K562 (cell line): ENCODE measurements around the gene SIX3. TPM values are rescaled to one million over a fixed set of nuclear protein-coding genes. Genes with fewer than 3 reads are reported as not detected.
A peak's percentile ranks its signal among the peaks of the same experiment; 100 is the strongest.

Experiments used
- ATAC-seq: fragments of 200-7000 bp; cut with Tn5 transposase; 3 replicates; pipeline ENCODE4 v1.9.1; 2020; ENCODE audit warnings: moderate library complexity
- BruUV-seq: library from RNA; stranded (reverse); fragments of 400-500 nt; replicated peaks from 2 replicates; lab custom pipeline; 2021; lab: Mats Ljungman, UMichigan
- CTCF ChIA-PET: fragments of 300-600 bp; formaldehyde crosslinking; extraction: SDS; loops from one replicate; lab custom pipeline; 2021; ENCODE audit warnings: low intra/inter-chr PET ratio; lab: Yijun Ruan, JAX
- POLR2A ChIA-PET: fragments of 300-600, 350-650 bp; sonication (Branson Sonifier 250); formaldehyde crosslinking; extraction: SDS; loops from one replicate; lab custom pipeline; 2021; ENCODE audit warnings: antibody characterized with exemption, inconsistent platforms; lab: Yijun Ruan, JAX
- DNase-seq, 4 experiments: peaks; one replicate each; pipeline versions ENCODE4 v3.0.0 to v3.0.0-alpha.2; 2011 to 2018; ENCODE audit warnings: low spot score in 3 of 4, mixed read lengths in 3 of 4; ENCODE audit errors: extremely low read depth in 1 of 4
- FAIRE-seq: peaks from 2 replicates; lab custom pipeline; 2011; peaks lifted over from hg19 to GRCh38; lab: Jason Lieb, UNC
- H2AFZ ChIP-seq: 2 replicates; pipeline ENCODE4 v1.6.0; 2011; ENCODE audit warnings: low read depth, low read length, control low read depth, inconsistent platforms
- H3K27ac ChIP-seq: fragments of 200-600 bp; 3 replicates; pipeline ENCODE4 v1.8.0; 2011; ENCODE audit warnings: low read depth, mild to moderate bottlenecking, control low read depth, inconsistent platforms, low read length, moderate library complexity, mixed read lengths; ENCODE audit errors: extremely low read depth
- H3K27me3 ChIP-seq, 2 experiments: fragments of 300-600 bp in 1 of 2; 2 replicates in 1 of 2; 3 replicates in 1 of 2; pipeline versions ENCODE4 v1.6.0 to v1.8.0; 2011; ENCODE audit warnings: inconsistent platforms in 2 of 2, low read length in 2 of 2, mild to moderate bottlenecking in 1 of 2, mixed read lengths in 1 of 2, moderate library complexity in 1 of 2; ENCODE audit not compliant: control insufficient read depth in 2 of 2, insufficient read depth in 2 of 2
- H3K36me3 ChIP-seq: fragments of 300-600 bp; 3 replicates; pipeline ENCODE4 v1.8.0; 2011; ENCODE audit warnings: mild to moderate bottlenecking, low read length, inconsistent platforms; ENCODE audit not compliant: control insufficient read depth, insufficient read depth
- H3K4me1 ChIP-seq, 2 experiments: fragments of 200-600 bp in 1 of 2; replicated peaks in 1 of 2; 2 replicates in 1 of 2; 3 replicates in 1 of 2; pipeline versions ENCODE4 v1.5.1 to v1.8.0; 2011; ENCODE audit warnings: inconsistent platforms in 2 of 2, low read length in 2 of 2, mild to moderate bottlenecking in 1 of 2, mixed read lengths in 1 of 2, moderate library complexity in 1 of 2; ENCODE audit not compliant: control insufficient read depth in 2 of 2, insufficient read depth in 2 of 2
- H3K4me2 ChIP-seq: 2 replicates; pipeline ENCODE4 v1.6.1; 2011; ENCODE audit warnings: low read length, control low read depth, inconsistent platforms, mixed read lengths; ENCODE audit not compliant: insufficient read depth
- H3K4me3 ChIP-seq: fragments of 200-600 bp; sonication (generic), shearing (Covaris generic); 2 replicates; pipeline ENCODE4 v1.5.1; 2016; ENCODE audit warnings: control low read depth, inconsistent platforms
- H3K79me2 ChIP-seq: fragments of 200-600 bp; 3 replicates; pipeline ENCODE4 v1.8.0; 2011; ENCODE audit warnings: low read length, inconsistent platforms; ENCODE audit not compliant: control insufficient read depth, insufficient read depth
- H3K9ac ChIP-seq, 2 experiments: 2 replicates each; pipeline versions ENCODE4 v1.6.0 to v1.6.1; 2011; ENCODE audit warnings: low read depth in 2 of 2, low read length in 2 of 2, control low read depth in 1 of 2, inconsistent platforms in 1 of 2, mild to moderate bottlenecking in 1 of 2, mixed read lengths in 1 of 2; ENCODE audit not compliant: insufficient read depth in 1 of 2
- H3K9me1 ChIP-seq: one replicate; pipeline ENCODE4 v1.6.0; 2011; ENCODE audit warnings: inconsistent platforms, mild to moderate bottlenecking, low read length, moderate library complexity; ENCODE audit not compliant: control insufficient read depth, insufficient read depth
- H3K9me3 ChIP-seq: replicated peaks from 2 replicates; pipeline ENCODE4 v1.5.1; 2011; ENCODE audit warnings: low read depth, low read length, inconsistent platforms; ENCODE audit not compliant: control insufficient read depth, insufficient read depth
- H4K20me1 ChIP-seq: replicated peaks from 2 replicates; pipeline ENCODE4 v1.6.1; 2011; ENCODE audit warnings: low read length, inconsistent platforms, mixed read lengths; ENCODE audit not compliant: control insufficient read depth, insufficient read depth
- ARID2 ChIP-seq: fragments of 450-650 bp; IDR thresholded peaks from 2 replicates; pipeline ENCODE4 v1.6.1; 2017; ENCODE audit warnings: antibody characterized with exemption, mild to moderate bottlenecking
- ATF2 ChIP-seq: sonication (generic); formaldehyde crosslinking; IDR thresholded peaks from 2 replicates; pipeline ENCODE4 v1.8.1; 2022; ENCODE audit warnings: missing genetic modification reagents
- CTCF ChIP-seq, 3 experiments: IDR thresholded peaks in 2 of 3; conservative IDR thresholded peaks in 1 of 3; 2 replicates each; pipeline ENCODE4 v1.5.1; 2011 to 2012; ENCODE audit warnings: low read length in 3 of 3, mild to moderate bottlenecking in 3 of 3, control low read depth in 2 of 3, improper control_type of control experiment in 1 of 3, inconsistent platforms in 1 of 3, low read depth in 1 of 3, mixed read lengths in 1 of 3, moderate library complexity in 1 of 3; ENCODE audit not compliant: insufficient read depth in 2 of 3
- ESRRA ChIP-seq: fragments of 450-650 bp; IDR thresholded peaks from 2 replicates; pipeline ENCODE4 v1.6.1; 2014; ENCODE audit warnings: low read depth, mild to moderate bottlenecking, moderate library complexity, borderline replicate concordance
- HOMEZ ChIP-seq: fragments of 250-450 bp; sonication (Bioruptor Pico); IDR thresholded peaks from 2 replicates; pipeline ENCODE4 v1.4.0; 2020; ENCODE audit warnings: mild to moderate bottlenecking, moderate library complexity
- ILK ChIP-seq: fragments of 450-650 bp; IDR thresholded peaks from 2 replicates; pipeline ENCODE4 v1.6.1; 2016; ENCODE audit warnings: missing genetic modification characterization, low read depth, mild to moderate bottlenecking, missing compliant biosample characterization, moderate library complexity, borderline replicate concordance
- KAT2B ChIP-seq: IDR thresholded peaks from one replicate; pipeline ENCODE4 v1.6.1; 2012; ENCODE audit warnings: low read depth, mild to moderate bottlenecking, control low read depth, inconsistent platforms, low read length, moderate library complexity
- MLLT1 ChIP-seq, 2 experiments: fragments of 450-650 bp; IDR thresholded peaks; 2 replicates each; pipeline ENCODE4 v1.6.1; 2016
- PTTG1 ChIP-seq: fragments of 450-650 bp; IDR thresholded peaks from 2 replicates; pipeline ENCODE4 v1.6.1; 2016; ENCODE audit warnings: low read depth, mild to moderate bottlenecking, missing genetic modification characterization, missing compliant biosample characterization
- RAD21 ChIP-seq, 2 experiments: fragments of 250-450 bp in 1 of 2; fragments of 450-650 bp in 1 of 2; sonication (Bioruptor Pico) in 1 of 2; formaldehyde crosslinking in 1 of 2; IDR thresholded peaks in 1 of 2; conservative IDR thresholded peaks in 1 of 2; 2 replicates each; pipeline versions ENCODE4 v1.4.0 to v1.8.0; 2020 to 2022; ENCODE audit warnings: mild to moderate bottlenecking in 2 of 2, moderate library complexity in 1 of 2
- RB1 ChIP-seq: fragments of 450-650 bp; IDR thresholded peaks from 2 replicates; pipeline ENCODE4 v1.6.1; 2017; ENCODE audit warnings: low read depth, mild to moderate bottlenecking
- TCFL5 ChIP-seq: fragments of 250-450 bp; sonication (Bioruptor Pico); conservative IDR thresholded peaks from 2 replicates; pipeline ENCODE4 v1.6.1; 2021; ENCODE audit warnings: mild to moderate bottlenecking, moderate library complexity, matching md5 sums
- ZNF512 ChIP-seq: IDR thresholded peaks from 2 replicates; pipeline ENCODE4 v1.6.1; 2016; ENCODE audit warnings: missing genetic modification characterization, missing compliant biosample characterization
- WGBS: fragments of 100-300 bp; shearing (Covaris generic); methylation state at CpG from one replicate; pipeline ENCODE4 v1.1.6; 2016; ENCODE audit warnings: low coverage, mixed read lengths; ENCODE audit not compliant: insufficient coverage; ENCODE audit errors: missing lambda C conversion rate; 5-methylcytosine and 5-hydroxymethylcytosine counted together
- in situ Hi-C: fragments of 300-500 bp; cut with MboI; formaldehyde crosslinking; loops from 4 replicates; pipeline ENCODE4 v1.15.0; 2018; ENCODE audit warnings: inconsistent platforms, mixed read lengths
- intact Hi-C: fragments of 100-400 bp; cut with micrococcal nuclease; formaldehyde crosslinking; loops from 2 replicates; pipeline ENCODE4 v1.14.2; 2022
- polyA plus RNA-seq, 8 experiments: library from polyadenylated mRNA; depleted of rRNA in 4 of 8; stranded (reverse) in 5 of 8; unstranded in 3 of 8; fragments of >200 nt; fragmentation: Nextera tagmentation in 2 of 8; fragmentation: Illumina TruSeq in 1 of 8; extraction: Ambion mirVana in 2 of 8; extraction: Trizol in 1 of 8; gene quantifications; 2 replicates each; pipeline versions ENCODE4 v1.2.1 to v1.2.3, GENCODE V29; 2011 to 2014; ENCODE audit warnings: inconsistent platforms in 1 of 8, missing spikeins in 1 of 8
- total RNA-seq, 7 experiments: library from RNA; depleted of rRNA in 6 of 7; stranded (reverse); fragments of >200 nt in 6 of 7; fragmentation: Illumina TruSeq in 2 of 7; extraction: Trizol in 2 of 7; gene quantifications; 2 replicates each; pipeline versions ENCODE4 v1.2.1 to v1.2.3, GENCODE V29; 2011 to 2021; ENCODE audit warnings: low replicate concordance in 1 of 7

Gene SIX3
- total and polyA plus RNA-seq, 9 of the 15 experiments (the other 6 are each of a cell fraction or from before 2014, with no cell fraction given), result not detected

GRCh38 chr2:44981714-44982108 is 40.2 kb downstream of the SIX3 start:
- ATAC-seq (peak; percentile 93), DNase-seq (peak; percentile 71 to 80 (median 74)), FAIRE-seq (peak; percentile 95)
- under 1% methylated on average over 14 of the region's 14 CpGs for WGBS
- H3K9ac ChIP-seq, result no peak overlapping the region
- H4K20me1 ChIP-seq, result peaks cover 3% of the 10 kb centered on the region; the same call in 1 of the 2 replicates
- ChIA-PET CTCF (interaction anchor here (0.6 to 1.7 kb wide), 4 partner anchors 510 to 955 kb away, joined by 3 to 38 read pairs (median 3); no protein-coding TSS in a partner anchor), POLR2A (no interaction called here)
- H3K9me1 ChIP-seq, result no peaks in the 10 kb centered on the region
- in situ Hi-C loops (no loop called here), intact Hi-C loops (loop anchor here (1.0 to 5.0 kb wide), 3 partner anchors 513 to 956 kb away; no protein-coding TSS in a partner anchor)
- no peak overlapping the region for H3K4me3 ChIP-seq
- H3K27ac ChIP-seq, result no peak overlapping the region
- H3K36me3 ChIP-seq, result no peaks in the 10 kb centered on the region
- no peaks in the 10 kb centered on the region for H3K9me3 ChIP-seq
- peaks cover 5% of the 10 kb centered on the region in 2 experiments; a peak in 2 of 5 replicates for H3K27me3 ChIP-seq
- H3K4me1 ChIP-seq, result no peaks in the 10 kb centered on the region
- H3K4me2 ChIP-seq, result no peak overlapping the region
- BruUV-seq, result no TSS peak
- no peak overlapping the region for H2AFZ ChIP-seq
- H3K79me2 ChIP-seq, result no peaks in the 10 kb centered on the region
- TF ChIP-seq ILK (tag), result no peak
- no peak for TF ChIP-seq ESRRA
- TF ChIP-seq KAT2B, result no peak
- no peak for TF ChIP-seq MLLT1 (IDR thresholded peaks at IDR 0.05)
- TF ChIP-seq PTTG1 (tag), result no peak
- TF ChIP-seq RAD21 (CRISPR knock-in tag; conservative IDR thresholded peaks at IDR 0.05 in 1 of 2, IDR thresholded peaks at IDR 0.05 in 1 of 2), result peak; percentile 84 to 92
- no peak for TF ChIP-seq TCFL5
- TF ChIP-seq ATF2 (CRISPR knock-in tag), result no peak
- TF ChIP-seq RB1, result 0 out of 2 replicates have a peak, but pooled peaks have one; percentile 14
- TF ChIP-seq HOMEZ (CRISPR knock-in tag), result no peak
- no peak for TF ChIP-seq ZNF512
- peak; percentile 75 to 86 (median 82) for TF ChIP-seq CTCF (IDR thresholded peaks at IDR 0.05 in 2 of 3, conservative IDR thresholded peaks at IDR 0.05 in 1 of 3; ENCODE audit: insufficient read depth in 2 of 3, low read depth in 1 of 3, low read length in 3 of 3)
- peak; percentile 45; the same call in 1 of the 2 replicates for TF ChIP-seq ARID2
